SU-DHL-6 (cell line): Measurements from ENCODE around the gene ADCY7.

Experiments used
- EZH2phosphoT487 ChIP-seq: fragments of 200-600 bp; sonication (generic), shearing (Covaris generic); conservative IDR thresholded peaks from 2 replicates; pipeline ENCODE4 v1.6.1; 2018; ENCODE audit warnings: mild to moderate bottlenecking, antibody characterized with exemption, low read length, moderate library complexity, mixed read lengths
- TF ChIP-seq, protein P1 (sequence below): fragments of 200-600 bp; sonication (generic); IDR thresholded peaks from one replicate; pipeline ENCODE4 v1.5.1; 2017; ENCODE audit warnings: antibody characterized with exemption, mild to moderate bottlenecking, low read length, moderate library complexity; ENCODE audit not compliant: insufficient read depth, poor library complexity, severe bottlenecking

DNA sequence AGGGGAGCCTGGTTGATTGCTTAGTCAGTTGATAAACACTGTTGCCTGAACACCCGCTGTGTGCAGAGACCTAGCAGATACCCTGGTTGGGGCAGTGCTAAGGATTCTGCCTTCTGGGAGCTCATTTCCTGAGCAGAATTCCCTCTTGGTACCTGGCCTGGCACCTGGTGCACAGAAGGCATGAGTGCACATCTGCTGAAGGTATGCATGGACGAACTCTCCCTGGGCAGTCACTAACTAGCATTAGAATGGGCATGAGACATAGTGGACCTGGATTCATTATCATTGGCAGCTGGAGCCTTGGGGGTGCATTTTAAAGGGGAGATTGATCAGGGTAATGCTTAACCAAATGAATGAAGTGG is 13.1 kb downstream of the ADCY7 start:
- TF ChIP-seq, protein P1, sequence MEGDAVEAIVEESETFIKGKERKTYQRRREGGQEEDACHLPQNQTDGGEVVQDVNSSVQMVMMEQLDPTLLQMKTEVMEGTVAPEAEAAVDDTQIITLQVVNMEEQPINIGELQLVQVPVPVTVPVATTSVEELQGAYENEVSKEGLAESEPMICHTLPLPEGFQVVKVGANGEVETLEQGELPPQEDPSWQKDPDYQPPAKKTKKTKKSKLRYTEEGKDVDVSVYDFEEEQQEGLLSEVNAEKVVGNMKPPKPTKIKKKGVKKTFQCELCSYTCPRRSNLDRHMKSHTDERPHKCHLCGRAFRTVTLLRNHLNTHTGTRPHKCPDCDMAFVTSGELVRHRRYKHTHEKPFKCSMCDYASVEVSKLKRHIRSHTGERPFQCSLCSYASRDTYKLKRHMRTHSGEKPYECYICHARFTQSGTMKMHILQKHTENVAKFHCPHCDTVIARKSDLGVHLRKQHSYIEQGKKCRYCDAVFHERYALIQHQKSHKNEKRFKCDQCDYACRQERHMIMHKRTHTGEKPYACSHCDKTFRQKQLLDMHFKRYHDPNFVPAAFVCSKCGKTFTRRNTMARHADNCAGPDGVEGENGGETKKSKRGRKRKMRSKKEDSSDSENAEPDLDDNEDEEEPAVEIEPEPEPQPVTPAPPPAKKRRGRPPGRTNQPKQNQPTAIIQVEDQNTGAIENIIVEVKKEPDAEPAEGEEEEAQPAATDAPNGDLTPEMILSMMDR: no peak
- TF ChIP-seq EZH2phosphoT487: no peak
